ENCODE measurements around the gene AFMID. TPM values are rescaled to one million over a fixed set of nuclear protein-coding genes. Genes with fewer than 3 reads are reported as not detected.
A peak's percentile ranks its signal among the peaks of the same experiment; 100 is the strongest.

The AFMID gene
- total and polyA plus RNA-seq, 9 of the 15 experiments (the other 6 are each of a cell fraction or from before 2014, with no cell fraction given), result 62.1 to 188 (median 74.4) TPM

GRCh38 chr17:78159575-78160158 is 27.5 kb upstream of the AFMID start (continued):
- no peak for TF ChIP-seq TAF1 (IDR thresholded peaks at IDR 0.05; ENCODE audit: control insufficient read depth, extremely low read depth, insufficient read depth, low read length, severe bottlenecking)
- TF ChIP-seq SAFB2 (IDR thresholded peaks at IDR 0.05; ENCODE audit: borderline replicate concordance, low read depth, low read length, severe bottlenecking), result no peak
- TF ChIP-seq PHF21A (IDR thresholded peaks at IDR 0.05; ENCODE audit: borderline replicate concordance, low read depth), result no peak
- TF ChIP-seq CEBPG (CRISPR knock-in tag; IDR thresholded peaks at IDR 0.05), result peak; percentile 40; the same call in 1 of the 2 replicates
- peak; percentile 53 to 73; a peak in 3 of 4 replicates for TF ChIP-seq CEBPG (tag; conservative IDR thresholded peaks at IDR 0.05 in 1 of 2, IDR thresholded peaks at IDR 0.05 in 1 of 2)
- TF ChIP-seq HEY1 (CRISPR knock-in tag; IDR thresholded peaks at IDR 0.05; ENCODE audit: borderline replicate concordance), result no peak
- TF ChIP-seq CHAMP1 (IDR thresholded peaks at IDR 0.05), result no peak
- TF ChIP-seq JUND (IDR thresholded peaks at IDR 0.05; ENCODE audit: borderline replicate concordance, low read depth, low read length), result no peak
- peak; percentile 34; the same call in 1 of the 3 replicates for TF ChIP-seq JUND (tag; IDR thresholded peaks at IDR 0.05; ENCODE audit: borderline replicate concordance, low read depth, low read length)
- no peak for TF ChIP-seq RCOR1 (IDR thresholded peaks at IDR 0.05; ENCODE audit: borderline replicate concordance in 1 of 2, low read depth in 2 of 2, low read length in 2 of 2)
- TF ChIP-seq ZNF316 (IDR thresholded peaks at IDR 0.05), result peak; percentile 41; the same call in 1 of the 2 replicates
- TF ChIP-seq MTA1 (IDR thresholded peaks at IDR 0.05; ENCODE audit: borderline replicate concordance), result no peak
- no peak for TF ChIP-seq MXD1 (CRISPR knock-in tag; IDR thresholded peaks at IDR 0.05; ENCODE audit: borderline replicate concordance, poor library complexity, severe bottlenecking)
- no peak for TF ChIP-seq IRF1 (CRISPR knock-in tag; IDR thresholded peaks at IDR 0.05; ENCODE audit: borderline replicate concordance)
